GM18873 (cell line): ENCODE measurements around the gene PDXDC1.
"Not testable (repeated sequence)": the region's sequence is repeated elsewhere in the genome, so short reads cannot be mapped to it uniquely, and the experiment has no call there.

Source experiments
- ATAC-seq: cut with Tn5 transposase; IDR thresholded peaks from one replicate; pipeline ENCODE4 v1.9.1; 2021; ENCODE audit warnings: mild to moderate bottlenecking, moderate library complexity, moderate number of reproducible peaks; ENCODE audit not compliant: unreplicated experiment, low FRiP score

PDXDC1 gene

DNA sequence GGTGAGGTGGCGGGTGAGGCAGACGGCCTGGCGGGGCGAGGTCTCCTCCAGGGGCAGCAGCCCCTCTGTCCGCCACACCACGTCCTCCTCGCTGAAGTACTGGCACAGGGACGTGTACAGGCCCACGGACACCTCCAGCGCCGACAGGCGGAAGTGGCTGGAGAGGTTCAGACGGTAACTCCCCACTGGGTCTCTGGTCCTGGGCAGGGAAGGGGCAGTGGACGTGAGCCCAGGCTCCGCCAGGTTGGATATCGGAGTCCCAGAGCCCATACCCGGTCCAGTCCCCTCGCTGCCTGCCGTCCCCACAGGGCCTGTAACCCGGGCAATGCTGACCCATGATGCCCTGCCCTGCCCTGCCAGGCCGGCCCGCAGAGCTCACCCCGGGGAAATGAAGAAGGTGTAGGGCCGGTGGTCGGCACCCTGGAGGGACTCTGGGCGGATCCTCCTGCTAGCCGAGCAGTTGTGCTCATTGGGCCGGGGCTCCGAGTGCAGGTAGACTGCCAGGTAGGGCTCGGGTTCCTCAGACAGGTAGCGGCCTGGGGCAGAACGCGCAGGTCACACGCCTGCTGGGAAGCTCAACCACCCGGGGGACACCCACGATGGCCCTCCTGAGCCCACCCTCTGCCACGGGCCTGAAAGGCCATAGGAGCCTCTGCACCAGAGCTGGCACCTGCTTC, 155.6 kb downstream of the PDXDC1 start:
- not testable (repeated sequence) for ATAC-seq

DNA sequence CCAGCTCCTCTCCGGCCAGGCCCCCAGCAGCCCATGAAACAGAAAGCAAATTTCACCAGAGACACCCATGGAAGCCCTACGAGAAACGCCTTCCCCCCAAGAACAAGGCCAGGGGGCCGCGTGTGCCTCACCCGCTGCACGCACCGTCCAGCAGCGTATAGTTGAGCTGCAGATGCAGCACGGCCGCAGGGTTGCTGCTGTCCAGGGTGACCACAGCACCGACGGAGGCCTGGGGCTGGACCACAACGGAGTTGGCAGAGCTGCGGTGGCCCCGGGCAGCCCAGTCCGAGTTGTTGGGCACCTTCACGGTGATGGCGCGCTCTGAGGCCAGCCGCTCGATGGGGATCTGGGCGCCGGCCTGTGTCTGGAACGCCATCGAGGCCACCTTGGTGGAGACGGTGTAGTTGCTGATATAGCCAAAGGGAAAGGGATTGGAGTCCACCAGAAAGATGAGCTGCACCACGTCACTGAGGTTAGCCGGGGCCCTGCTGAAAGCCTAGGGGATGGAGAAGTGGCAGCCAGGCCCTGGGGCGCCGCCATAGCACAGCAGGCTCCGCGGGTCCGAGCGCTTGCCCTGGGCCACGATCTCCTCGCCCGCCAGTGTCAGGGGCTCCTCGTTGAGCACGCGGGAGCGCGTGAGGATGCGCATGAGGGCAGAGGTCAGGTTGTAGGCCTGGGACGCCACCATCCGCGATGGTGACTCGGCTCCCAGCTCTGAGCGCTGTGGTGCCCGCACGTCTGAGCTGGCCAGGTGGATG, 156.3 kb downstream of the PDXDC1 start:
- ATAC-seq: not testable (repeated sequence)

DNA sequence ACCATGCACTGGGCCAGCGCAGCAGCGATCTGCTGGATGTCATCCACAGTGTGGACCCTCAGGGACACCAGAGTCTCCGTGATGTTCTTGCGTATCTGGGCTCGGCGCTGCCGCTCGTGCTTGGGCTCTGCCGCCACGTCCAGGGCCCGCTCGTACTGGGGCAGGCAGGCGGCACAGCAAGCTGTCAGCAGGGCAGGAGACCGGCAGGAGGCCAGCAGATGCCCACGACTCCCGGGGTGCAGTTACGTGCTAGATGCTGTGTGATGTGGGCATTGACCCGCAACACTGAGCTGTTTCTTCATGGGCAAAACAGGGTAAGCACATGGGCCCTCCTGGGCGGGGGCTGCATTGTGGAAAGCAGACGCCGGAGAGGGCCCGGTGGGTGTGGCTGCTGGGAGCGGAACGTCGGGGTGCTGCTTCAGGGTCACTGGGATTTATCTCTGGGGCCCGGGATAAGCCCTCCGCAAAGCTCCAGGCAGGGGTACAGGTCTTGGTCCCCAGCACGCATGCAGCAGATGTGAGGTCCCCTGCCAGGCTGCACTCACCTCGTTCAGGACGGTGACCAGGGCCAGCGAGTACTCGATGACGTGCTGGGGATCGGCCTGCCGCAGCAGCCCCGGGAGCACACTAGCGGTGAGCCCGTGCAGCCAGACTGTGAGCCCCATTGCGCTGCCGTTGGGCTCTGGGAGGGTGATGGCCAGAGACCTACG, 158.0 kb downstream of the PDXDC1 start:
- ATAC-seq: not testable (repeated sequence)

DNA sequence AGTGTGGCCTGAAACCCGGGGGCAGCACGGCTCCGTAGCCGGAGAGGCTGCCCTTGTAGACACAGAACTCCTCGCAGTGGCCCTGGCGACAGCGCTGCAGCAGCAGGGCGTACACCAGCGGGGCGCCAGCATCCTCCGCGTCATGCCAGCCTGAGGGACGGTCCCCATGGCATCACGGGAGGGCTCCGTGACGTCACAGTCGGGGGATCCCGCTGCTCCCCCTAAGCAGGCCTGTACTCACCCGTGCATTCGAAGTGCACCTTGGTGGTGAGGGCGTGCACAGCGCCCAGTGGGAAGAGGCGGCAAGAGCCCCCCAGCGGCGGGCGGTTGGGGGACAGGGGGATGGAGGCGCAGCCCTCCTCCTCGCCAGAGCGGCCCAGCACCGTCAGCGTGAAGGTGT, 158.7 kb downstream of the PDXDC1 start:
- not testable (repeated sequence) for ATAC-seq

DNA sequence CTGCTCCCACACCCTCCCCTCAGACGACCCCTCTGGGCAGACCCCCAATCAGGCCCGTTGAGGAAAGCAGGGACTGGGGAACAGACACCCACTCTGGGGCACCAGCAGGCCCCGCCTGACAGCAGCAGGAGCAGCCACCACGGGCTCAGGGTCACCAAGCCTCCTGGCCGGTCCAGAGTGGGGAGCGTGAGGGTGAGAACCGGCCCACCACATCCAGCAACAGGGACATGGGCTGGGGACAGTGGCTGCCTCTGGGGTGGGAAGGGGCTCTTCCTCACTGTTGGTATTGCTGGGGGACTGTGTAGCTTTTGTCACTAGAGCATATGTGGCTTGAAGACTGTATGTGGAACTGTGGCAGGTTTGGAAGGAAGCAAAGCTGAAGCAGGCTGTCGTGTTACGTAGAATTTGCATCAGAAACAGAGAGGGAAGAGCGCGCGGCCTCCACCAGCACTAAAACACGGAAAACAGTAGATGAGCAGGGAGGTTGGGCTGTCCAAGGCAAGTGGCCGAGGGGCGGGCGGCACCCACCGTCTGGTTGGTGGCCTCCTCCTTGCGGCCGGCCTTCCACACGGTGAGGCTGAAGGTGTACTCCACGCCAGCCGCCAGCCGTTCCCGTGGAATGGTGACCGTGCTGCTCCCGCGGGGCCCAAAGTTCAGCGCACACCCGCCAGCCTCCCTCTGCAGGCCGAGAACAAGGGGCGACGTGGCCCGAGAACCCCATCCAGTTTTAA, 160.1 kb downstream of the PDXDC1 start:
- not testable (repeated sequence) for ATAC-seq

DNA sequence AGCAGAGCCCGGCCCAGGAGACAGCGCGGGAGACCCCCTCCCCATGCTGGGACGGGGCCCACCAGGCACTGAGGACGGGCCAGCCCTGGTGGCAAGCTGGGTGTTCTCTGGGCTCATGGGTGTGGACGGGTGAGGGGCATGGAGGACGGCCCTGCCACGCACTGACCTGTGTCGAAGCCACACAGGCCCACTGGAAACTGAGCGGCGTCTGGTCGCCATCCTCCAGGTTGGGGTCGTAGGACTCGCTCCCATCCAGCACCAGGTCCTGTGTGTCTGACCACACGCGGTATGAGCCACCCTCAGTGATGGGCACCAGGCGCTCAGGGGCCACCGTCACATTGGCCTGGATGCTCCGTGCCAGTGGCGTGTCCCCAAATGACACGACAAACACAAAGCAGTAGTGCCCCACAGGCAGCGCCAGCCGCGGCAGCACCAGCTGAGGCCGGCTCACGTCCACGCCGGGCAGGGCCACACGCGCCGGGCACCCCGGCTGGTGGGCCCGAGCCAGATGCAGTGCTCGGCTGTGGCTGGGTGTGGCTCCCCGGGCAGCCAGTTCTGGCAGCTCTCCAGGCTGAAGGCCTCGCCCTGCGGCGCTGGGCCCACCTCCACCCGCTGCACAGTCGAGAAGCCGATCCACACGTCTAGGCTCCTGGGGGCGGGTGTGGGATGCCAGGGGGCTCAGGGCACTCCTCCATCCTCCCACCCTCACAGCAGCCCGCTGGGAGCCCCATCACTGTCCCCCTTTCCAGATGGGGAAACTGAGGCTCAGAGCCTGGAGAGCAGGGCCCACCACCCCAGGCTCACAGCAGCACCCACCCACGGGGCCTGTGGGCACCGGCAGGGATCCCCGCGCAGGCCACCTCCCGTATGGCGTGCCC, 160.9 kb downstream of the PDXDC1 start:
- not testable (repeated sequence) for ATAC-seq

DNA sequence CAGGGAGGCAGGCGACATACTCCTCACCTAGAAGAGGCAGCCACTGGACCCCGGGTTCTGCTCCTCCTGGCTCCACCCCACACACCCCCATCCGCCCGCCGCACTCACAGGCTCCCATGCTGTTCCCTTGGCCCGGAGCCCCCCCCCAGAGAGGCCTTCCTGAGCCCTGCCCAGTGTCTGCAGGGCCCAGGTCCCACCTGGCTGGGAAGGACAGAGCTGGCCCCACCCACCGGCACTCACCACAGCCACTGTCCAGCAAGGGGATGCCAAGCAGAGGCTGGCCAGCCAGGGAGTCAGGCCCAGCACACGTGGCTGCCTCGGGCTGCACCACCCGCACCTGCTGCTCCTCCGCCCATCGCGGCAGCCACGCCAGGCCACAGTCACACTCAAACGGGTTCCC, 162.7 kb downstream of the PDXDC1 start:
- ATAC-seq: not testable (repeated sequence)

DNA sequence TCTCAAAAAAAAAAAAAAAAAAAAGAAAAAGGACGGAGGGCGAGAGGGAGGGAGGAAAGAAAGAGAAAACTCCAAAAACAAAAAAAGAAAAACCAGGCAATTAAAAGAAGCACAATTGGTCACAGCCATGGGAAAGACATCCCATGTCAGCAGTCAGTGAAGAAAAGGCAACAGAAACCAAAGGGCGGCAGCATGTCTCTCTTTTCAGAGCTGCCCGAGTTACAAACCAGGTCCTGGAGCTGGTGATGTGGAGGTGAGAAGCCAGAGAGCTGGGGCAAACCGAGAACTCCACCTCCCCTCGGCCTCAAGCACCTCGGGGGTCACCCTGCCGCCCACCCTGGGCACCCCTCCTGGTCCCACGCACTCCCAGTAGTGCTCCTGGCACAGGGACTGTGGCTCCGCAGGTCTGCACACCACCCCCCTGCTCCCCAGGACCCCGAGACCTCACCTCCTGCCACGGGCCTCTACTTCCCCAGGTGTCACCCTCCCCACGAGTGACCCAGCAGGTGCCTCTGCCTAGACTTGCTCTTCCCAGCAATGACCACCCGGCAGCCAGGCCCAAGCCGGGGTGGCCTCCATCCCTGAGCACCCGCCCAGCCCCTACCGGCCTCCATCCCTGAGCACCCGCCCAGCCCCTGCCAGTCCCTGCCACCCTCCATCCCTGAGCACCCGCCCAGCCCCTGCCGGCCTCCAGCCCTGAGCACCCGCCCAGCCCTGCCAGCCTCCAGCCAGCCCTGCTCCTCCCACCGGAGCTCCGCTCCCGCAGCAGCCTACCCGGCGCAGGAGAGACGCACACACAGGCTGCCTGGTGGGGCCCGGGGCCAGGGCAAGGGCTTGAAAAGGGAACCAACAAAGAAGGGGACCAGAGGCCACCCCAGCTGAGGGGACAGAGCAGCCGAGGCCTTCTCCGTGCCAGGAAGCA, 165.9 kb downstream of the PDXDC1 start:
- not testable (repeated sequence) for ATAC-seq

DNA sequence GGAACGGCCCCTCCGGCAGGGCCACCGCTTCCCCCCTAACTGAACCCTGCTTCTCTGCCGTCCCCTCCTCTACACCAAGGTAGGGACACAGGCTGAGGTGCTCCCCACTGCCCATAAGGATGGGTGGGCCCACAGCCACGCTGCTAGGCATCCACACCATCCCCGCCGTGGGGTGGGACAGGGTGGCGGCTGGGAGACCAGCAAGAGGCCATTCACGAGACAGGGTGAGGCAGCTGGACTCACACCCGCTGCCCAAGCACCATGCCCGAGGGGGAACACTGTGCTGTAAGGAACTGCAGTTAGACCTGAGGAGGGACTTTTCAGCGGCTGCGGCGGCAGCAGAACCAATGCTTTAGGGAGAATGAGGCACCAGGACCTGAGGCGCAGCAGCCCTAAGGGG, 166.8 kb downstream of the PDXDC1 start:
- no peak for ATAC-seq

DNA sequence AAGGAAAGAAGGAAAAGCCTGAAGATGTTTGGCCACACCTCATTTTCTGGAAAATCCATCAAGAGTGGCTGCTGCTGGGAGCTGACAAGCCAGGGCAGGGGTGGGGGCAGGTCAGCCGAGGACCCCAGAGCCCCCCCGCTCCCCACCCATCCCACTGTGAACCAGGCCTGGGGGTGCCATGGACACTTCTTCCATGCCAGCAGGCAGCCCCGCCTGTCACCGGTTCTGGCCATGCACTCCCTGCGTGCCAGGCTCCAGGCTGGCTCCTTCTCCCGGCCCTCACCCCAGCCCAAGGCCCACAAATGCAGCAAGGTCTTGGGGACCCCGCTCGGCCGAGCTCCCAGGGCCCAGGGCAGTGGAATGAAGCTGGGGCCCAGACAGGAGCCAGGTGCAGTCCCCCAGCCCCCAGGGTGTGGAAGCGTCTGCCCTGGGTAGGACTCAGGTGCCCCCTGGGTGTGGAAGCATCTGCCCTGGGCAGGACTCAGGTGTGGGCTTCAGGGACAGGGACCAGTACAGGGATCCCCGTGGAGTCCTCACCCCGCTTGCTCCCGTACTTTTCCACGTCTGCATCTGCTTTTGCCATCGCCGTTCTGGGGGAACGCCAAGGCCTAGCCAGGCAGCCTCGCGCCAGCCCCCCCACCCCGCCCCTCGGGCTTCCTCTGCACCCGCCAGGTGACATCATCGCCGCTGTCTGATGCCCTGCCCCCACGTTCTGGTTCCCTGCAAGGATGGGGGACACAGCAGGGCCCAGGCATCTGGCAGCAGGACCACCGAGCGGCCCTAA, 167.5 kb downstream of the PDXDC1 start:
- not testable (repeated sequence) for ATAC-seq

DNA sequence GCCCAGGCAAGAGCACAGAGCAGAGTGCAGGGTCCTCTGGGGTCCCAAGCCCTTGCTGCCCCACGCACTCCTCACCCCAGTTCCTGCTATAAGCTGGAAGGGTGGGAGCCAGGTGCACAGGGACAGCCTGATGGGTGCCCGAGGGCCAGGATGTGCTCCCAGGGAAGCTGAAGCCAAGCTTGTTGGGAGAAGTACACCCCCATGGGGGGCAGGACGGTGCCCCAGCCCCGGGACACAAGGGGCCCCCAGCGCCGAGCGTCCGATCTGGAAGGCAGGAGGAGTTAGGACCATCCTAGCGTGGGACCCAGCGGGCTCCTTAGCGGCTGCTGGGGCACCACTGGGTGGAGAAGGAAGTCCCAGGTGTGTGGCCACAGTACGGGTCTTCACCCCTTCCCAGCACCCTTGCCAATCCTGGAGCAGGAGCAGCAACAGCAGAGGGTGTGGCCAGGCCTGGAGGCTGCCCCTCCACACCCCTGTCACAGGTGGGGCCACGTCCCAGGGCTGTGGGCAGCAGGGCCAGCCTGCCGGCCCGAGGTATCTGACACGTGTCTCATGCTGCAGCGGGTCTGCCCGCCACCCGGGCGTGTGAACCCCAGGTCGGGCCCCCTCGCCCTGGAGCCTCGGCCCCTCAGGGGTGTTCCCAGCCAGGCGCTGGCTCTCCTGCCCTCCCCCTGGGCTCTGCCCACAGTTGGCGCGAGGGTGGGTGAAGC, 168.2 kb downstream of the PDXDC1 start:
- not testable (repeated sequence) for ATAC-seq

DNA sequence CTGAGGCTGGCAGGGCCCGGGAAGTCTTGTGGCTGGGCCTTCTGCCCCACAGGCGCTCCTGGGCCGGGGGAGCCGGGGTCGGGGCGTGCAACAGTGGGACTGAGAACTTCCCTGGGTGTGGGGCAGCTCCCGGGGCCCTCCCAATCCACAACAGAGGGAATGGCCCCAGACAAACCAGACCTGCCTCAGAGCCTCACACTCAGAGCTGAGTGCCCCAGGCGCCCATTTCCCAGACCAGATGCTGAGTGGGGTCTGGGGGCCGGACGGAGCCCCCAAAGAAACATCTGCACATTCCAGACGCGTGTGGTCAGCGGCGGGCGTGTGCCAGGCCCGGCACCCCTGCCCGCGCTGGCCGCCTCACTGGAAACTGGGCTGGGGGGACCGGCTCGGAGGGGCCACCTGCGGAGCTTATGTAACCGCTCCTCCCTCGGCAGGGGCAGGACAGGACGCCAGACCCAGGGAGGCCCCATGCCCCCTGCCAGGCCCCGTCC, 168.8 kb downstream of the PDXDC1 start:
- ATAC-seq: not testable (repeated sequence)

DNA sequence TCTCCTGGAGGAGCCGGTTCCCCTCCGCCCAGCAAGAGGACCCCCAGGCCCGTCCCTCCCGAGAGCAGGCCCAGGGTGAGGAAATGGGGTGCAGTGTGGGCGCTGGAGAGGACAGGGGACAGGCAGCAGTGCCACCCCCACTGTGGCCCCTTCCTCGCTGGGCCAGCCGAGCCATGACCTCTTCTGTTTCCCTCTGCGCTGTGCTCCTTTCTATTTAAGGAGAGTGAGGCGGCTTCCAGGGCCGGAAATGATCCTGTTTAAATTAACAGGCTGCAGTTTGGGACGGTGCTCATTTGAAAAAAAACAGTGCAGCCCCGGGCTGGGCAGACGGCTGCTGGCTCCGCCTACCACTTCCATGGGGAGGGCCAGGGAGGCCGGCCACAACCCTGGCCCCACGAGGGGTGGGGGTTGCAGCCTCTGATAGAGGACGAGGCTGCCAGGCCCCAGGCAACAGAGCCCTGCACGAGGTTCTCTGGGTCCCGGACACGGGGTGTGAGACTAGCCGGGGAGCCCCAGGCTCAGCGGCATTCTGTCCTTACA, 169.3 kb downstream of the PDXDC1 start:
- not testable (repeated sequence) for ATAC-seq

DNA sequence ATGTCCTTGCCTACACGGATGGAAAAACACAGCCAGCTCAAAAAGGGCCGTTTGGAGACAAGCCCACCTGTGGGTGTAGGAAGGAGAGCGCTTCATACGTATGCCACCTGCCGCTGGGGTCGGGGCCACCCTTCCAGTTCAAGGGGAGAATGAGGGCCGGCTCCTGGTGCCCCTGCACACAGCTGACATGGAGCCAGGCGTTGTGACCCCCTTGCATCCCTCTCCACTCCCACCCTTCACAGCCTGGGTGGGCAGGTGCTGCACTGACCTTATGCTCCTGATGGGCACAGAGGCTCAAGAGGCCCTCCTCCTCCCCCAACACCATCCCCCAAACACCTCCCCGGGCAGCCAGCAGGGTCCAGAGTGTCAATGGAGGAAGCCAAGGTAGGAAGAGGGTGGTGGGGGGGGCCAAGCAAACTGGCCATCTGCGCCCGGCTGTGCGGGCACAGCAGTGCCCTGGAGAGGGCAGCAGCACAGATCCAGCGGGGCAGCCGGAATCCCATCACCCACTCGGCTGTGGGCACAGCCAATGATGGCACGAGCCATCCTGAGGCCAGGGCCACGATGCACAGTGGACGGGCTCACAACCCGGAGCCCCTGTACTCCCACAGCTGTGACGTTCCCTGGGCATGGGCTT, 170.1 kb downstream of the PDXDC1 start:
- not testable (repeated sequence) for ATAC-seq

DNA sequence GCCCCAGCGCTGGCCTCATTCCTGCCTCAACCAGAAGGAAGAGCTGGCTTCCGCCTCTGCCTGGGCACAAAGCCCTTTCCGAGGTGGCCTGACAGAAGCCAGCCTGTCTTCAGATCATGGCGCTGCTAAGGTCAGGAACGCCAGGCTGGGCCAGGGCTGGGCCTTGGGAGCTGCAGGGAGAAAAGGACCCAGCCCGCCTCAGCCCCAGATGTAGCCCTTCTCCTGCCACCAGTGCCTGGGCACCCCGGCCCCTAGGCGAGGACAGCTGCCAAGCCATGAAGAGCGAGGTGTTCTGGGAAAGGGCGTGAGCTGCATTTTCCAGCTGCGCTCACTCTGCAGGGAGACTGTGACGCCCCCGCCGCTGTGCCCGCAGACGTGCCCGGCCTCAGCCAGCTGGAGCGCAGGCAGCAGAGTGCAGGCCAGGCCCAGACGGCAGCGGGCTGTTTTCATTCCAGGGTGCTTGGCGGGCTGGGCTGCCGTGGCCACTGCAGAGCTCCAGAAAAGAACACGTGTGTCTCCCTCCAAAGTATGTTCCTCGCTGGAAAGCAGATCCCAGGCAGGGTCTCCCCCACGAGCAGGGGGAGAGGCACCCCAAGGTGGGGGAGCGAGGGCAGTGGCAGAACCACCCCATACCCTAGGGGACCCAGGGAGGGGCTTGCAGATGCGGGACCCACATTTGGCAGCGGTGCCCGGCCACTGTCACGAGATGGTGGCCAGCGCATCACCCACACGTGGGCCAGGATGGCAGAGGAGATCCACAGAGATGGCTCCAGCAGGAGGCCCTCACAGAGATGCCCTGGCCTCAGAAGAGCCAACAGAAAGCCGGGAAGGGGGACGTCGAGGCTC, 170.8 kb downstream of the PDXDC1 start:
- not testable (repeated sequence) for ATAC-seq
